Muscle layer of colon (tissue), 2 donors: ENCODE results near the gene ANKMY1.
"Not testable (repeated sequence)": the region's sequence is repeated elsewhere in the genome, so short reads cannot be mapped to it uniquely, and the experiment has no call there.

Source experiments
- H3K27ac ChIP-seq: one replicate; pipeline ENCODE4 v1.7.0; 2013; ENCODE audit warnings: low read depth, mild to moderate bottlenecking, low read length, moderate library complexity
- H3K27me3 ChIP-seq, 2 donors: one replicate each; pipeline ENCODE4 v1.7.0; 2013; ENCODE audit warnings: low read length in 2 of 2, mild to moderate bottlenecking in 2 of 2; ENCODE audit not compliant: insufficient read depth in 2 of 2, control insufficient read depth in 1 of 2
- H3K36me3 ChIP-seq: one replicate; pipeline ENCODE4 v1.7.0; 2013; ENCODE audit warnings: mild to moderate bottlenecking, low read length; ENCODE audit not compliant: insufficient read depth
- H3K4me1 ChIP-seq: one replicate; pipeline ENCODE4 v1.7.0; 2013; ENCODE audit warnings: mild to moderate bottlenecking, low read length; ENCODE audit not compliant: insufficient read depth
- H3K4me3 ChIP-seq, 2 donors: one replicate each; pipeline ENCODE4 v1.7.0; 2013; ENCODE audit warnings: low read length in 2 of 2, low read depth in 1 of 2, mild to moderate bottlenecking in 1 of 2, moderate library complexity in 1 of 2
- H3K9ac ChIP-seq: one replicate; pipeline ENCODE4 v1.7.0; 2013; ENCODE audit warnings: low read length
- H3K9me3 ChIP-seq: one replicate; pipeline ENCODE4 v1.7.0; 2013; ENCODE audit warnings: mild to moderate bottlenecking, low read length
- donor health status: abdominal sarcoma.
- donor health status: Adenocarcinoma of cecum.

ANKMY1 gene

DNA sequence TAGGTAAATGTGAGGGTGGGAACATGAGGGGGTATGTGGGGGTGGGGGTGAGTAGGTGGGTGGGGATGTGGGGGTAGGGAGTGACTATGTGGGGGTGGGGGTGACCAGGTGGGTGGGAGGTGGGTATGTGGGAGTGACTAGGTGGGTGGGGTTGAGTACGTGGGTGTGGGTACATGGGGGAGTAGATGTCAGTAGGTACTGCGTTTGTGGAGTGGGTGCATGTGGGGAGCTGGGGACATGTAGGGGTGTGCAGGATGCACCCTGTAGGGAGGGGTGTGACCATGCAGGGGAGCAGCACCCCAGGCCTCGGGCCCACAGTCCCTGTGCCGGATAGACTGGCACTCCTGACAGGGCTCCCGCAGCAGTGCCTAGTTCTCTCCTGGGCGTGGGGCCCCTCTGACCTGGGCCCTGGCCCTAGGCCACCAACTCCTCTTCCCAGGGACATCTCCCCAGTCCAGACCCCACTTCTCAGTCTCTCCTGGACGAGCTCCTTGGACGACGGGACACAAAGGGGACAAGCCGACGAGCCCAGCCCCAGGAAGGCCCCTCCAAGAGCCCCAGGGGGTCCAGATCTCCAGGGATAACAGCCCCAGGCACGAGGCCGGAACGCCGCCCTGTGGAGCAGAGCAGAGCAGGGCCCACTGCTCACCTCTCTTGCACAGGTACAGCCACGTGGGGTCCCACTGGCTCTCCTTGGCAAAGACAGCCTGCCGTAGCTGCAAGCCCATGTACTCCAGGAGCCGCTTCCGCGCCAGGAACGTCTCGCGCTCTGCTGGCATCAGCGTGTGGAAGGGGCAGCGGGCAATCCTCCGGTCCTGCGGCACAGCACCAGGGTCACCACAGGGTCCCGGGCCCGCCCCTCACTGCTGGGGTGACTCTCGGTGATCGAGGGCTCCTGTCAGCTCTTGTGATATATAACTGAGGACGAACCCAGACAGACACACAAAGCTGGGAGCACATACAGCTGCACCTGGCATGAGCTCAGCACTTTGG lies 58.2 kb downstream of the ANKMY1 start:
- Histone ChIP-seq H3K9me3 (no peaks in the 10 kb centered on the region), H3K36me3 (no peaks in the 10 kb centered on the region), H3K27me3 (no peaks in the 10 kb centered on the region), H3K27ac (no peak overlapping the region), H3K9ac (no peak overlapping the region), H3K4me1 (no peaks in the 10 kb centered on the region), H3K4me3 (no peak overlapping the region)

DNA sequence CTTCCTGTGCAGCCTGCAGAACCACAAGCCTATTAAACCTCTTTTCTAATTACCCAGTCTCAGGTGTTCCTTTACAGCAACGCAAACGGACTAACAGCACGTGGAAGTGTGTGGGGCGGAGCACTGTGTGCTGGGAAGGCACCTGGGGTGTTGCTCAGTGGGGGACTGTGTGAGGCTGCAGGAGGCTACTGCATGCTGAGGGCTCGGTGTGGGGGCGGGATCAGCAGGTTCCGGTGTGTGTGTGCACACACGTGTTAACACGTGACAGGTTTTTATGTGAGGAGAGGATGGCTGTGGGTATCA lies 58.9 kb downstream of the ANKMY1 start:
- Histone ChIP-seq H3K27ac (no peak overlapping the region), H3K9me3 (no peaks in the 10 kb centered on the region), H3K4me1 (no peaks in the 10 kb centered on the region), H3K4me3 (no peak overlapping the region), H3K27me3 (no peaks in the 10 kb centered on the region), H3K9ac (no peak overlapping the region), H3K36me3 (no peaks in the 10 kb centered on the region)

DNA sequence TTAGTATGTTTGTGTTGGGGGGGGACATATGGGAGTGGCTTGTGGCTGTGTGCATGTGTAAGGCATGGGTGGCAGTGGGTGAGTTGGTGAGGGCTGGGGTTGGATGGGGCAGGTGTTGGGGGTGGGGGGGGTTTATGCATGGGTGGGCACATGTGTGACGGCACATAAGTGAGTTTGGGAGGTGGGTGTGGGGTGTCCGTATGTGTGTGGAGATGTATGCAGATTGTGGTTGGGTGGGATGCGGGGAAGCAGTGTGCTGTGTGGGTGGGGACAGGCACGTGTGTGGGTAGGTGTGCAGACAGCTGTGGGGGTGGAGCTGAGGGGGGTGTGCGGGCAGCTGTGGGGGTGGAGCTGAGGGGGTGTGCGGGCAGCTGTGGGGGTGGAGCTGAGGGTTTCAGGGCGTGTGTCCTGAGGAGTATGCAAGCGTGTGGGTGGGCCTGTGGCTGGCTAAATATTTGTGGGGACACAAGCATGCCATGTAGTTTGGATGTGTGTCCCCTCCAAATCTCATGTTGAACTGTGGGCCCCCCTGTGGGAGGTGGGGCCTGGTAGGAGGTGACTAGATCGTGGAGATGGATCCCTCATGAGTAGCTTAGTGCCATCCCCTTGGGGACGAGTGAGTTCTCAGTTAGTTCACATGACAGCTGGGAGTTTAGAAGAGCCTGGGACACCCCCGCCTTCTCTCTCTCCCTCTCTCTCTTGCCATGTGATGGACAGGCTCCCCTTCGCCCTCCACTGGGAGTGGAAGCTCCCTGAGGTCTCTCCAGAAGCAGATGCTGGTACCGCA lies 59.4 kb downstream of the ANKMY1 start:
- Histone ChIP-seq H3K4me1 (no peaks in the 10 kb centered on the region), H3K36me3 (no peaks in the 10 kb centered on the region), H3K9me3 (no peaks in the 10 kb centered on the region), H3K4me3 (no peak overlapping the region), H3K27me3 (no peaks in the 10 kb centered on the region), H3K27ac (no peak overlapping the region), H3K9ac (no peak overlapping the region)

DNA sequence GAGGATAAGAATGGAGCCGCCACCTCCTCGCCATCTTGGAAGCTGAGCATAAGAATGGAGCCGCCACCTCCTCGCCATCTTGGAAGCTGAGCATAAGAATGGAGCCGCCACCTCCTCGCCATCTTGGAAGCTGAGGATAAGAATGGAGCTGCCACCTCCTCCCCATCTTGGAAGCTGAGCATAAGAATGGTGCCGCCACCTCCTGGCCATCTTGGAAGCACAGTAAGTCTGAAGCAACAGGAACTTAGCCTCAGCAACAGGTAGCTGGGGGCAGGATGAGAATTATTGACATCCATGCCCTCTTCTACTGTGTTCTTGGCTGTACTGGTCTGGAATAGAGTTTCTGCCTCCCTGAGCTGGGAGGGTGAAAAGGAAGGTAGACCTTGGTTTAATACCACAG lies 60.7 kb downstream of the ANKMY1 start:
- not testable (repeated sequence) for H3K9ac ChIP-seq, H3K4me3 ChIP-seq, H3K27me3 ChIP-seq, H3K9me3 ChIP-seq, H3K4me1 ChIP-seq, H3K27ac ChIP-seq, H3K36me3 ChIP-seq

DNA sequence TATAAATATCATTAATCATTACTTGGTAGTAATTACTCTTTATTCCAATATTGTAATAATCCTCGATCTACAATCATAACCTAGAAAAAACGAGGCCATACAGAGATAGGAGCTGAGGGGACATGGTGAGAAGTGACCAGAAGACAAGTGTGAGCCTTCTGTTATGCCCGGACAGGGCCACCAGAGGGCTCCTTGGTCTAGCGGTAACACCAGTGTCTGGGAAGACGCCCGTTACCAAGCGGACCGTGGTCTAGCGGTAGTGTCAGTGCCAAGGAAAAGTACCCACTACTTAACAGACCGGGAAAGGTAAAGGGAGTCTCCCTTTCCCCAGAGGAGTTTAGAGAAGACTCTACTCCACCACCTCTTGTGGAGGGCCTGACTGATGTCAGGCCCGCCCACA lies 62.8 kb downstream of the ANKMY1 start:
- not testable (repeated sequence) for H3K9ac ChIP-seq, H3K27me3 ChIP-seq, H3K4me1 ChIP-seq, H3K4me3 ChIP-seq, H3K27ac ChIP-seq, H3K9me3 ChIP-seq, H3K36me3 ChIP-seq

DNA sequence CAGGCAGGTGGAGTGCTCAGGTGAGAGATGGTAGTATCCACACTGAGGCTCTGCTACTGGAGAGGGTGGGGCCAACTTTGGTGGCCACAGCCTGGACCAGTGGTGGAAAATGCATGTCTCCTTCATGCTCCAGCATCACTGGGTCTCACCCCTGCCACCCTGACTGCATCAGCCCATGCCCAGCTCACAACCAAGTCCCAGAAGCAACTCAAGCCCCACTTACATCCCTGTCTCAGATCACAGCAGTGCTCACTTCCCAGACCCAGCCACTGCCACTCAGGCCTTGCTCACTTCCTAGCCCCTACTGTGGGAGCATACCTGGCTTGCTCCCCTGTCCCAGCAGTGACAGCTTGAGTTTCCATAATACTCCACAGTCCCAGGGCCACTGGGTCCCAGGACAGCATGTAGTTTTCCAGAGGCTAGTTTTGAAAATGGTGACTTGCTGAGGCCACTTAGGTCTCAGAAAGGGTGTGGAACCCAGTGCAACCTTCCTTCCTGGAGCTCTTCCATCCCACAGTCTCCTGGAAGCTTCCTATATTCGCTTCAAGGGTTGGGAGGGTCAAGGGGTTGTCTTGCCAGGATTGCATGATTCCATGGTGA lies 63.5 kb downstream of the ANKMY1 start:
- Histone ChIP-seq H3K4me1 (no peaks in the 10 kb centered on the region), H3K36me3 (no peaks in the 10 kb centered on the region), H3K27me3 (no peaks in the 10 kb centered on the region), H3K4me3 (no peak overlapping the region), H3K9ac (no peak overlapping the region), H3K9me3 (peaks cover 6% of the 10 kb centered on the region), H3K27ac (no peak overlapping the region)

DNA sequence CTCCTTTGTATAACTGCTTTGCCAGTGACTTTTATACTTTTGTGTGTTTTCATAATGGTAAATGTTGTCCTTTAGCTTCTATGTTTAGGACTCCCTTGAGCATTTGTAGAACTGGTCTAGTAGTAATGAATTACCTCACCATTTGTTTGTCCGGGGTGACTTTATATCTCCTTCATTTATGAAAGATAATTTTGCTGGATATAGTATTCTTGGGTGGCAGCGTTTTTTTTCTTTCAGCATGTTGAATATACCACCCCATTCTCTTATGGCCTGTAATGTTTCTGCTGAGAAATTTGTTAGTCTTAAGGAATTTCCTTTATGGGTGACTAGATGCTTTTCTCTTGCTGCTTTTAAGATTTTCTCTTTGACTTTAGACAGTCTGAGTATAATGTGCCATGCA lies 66.3 kb downstream of the ANKMY1 start:
- Histone ChIP-seq H3K9ac (no peak overlapping the region), H3K9me3 (peaks cover 13% of the 10 kb centered on the region), H3K36me3 (no peaks in the 10 kb centered on the region), H3K4me3 (no peak overlapping the region), H3K4me1 (no peaks in the 10 kb centered on the region), H3K27ac (no peak overlapping the region), H3K27me3 (no peaks in the 10 kb centered on the region)

DNA sequence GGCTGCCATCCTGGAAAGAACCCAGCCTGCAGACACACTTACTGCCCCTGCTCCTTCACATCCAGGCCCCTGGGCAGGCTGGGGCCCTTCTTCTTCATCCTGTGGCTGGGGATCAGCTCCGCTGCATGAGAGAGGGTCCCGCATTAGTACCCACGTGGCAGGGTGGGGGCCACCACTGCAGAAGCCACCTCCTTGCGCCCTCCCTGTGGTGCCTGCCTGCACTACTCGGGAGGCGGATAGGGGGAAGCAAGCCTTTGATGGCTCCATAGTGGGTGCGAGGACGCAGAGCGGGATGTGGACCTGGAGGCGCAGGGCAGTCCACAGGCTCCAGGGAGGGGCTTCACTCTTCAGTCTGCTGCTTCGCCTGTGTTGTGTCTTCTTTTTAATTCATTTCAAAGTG lies 75.6 kb downstream of the ANKMY1 start:
- Histone ChIP-seq H3K27ac (no peak overlapping the region), H3K4me3 (no peak overlapping the region), H3K4me1 (no peaks in the 10 kb centered on the region), H3K27me3 (no peaks in the 10 kb centered on the region), H3K9me3 (peaks cover 2% of the 10 kb centered on the region), H3K36me3 (no peaks in the 10 kb centered on the region), H3K9ac (no peak overlapping the region)

DNA sequence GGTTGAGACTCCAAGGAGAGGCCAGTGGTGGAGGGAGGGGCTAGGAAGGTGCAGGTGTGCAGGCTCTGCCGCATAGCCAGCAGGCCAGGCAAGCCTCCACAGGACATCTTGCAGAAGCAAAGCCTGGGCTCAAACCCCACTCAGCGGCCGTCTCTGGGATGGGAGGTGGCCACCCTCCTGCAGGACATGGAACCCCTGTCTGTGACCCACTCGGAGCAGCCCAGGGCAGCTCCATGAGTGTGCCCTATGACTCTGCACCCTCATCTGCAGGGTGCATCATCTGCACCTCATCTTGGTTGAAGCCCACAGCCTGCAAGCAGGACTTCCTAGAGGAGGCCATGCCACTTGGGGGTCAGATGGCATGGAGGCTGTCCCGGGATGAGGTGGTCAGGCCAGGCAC lies 76.1 kb downstream of the ANKMY1 start:
- H3K9me3 ChIP-seq: no peaks in the 10 kb centered on the region
- H3K36me3 ChIP-seq: no peaks in the 10 kb centered on the region

DNA sequence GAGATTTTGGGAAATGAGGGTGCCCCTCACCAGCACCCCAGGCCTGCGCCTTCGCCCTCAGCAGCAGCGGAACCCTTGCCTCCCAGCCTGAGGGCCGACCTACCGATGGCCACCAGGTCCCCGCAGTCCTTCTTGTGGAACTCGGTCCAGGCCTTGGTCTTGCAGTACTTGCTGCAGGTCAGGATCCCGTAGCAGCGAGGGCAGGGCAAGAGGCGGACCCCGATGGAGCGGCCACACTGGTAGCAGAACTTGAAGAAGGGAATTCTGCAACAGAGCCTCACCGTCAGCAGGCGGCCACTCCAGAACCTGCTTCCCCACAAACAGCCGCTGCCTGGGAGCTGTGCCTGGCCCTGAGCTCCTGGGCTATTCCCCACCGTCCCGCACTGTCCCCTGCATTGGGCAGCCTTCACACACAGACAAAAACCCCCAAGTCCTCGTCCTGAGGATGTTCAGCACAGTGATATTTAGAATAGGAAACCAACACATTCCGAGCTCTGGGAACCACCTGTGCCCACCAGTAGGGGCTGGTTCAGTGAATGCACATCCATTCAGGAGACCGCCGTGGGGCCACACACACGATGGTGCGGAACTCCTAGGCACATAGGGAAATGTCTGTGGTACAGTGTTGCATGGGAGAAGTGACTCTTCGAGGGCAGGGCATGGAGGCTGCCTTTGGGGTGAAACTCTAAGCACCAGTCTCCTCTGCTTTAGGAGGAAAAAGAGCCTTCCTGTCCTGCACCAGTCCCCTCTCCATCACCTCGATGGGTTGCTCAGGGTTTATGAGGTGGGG lies 76.8 kb downstream of the ANKMY1 start:
- Histone ChIP-seq H3K9me3 (no peaks in the 10 kb centered on the region), H3K27ac (no peak overlapping the region), H3K36me3 (no peaks in the 10 kb centered on the region), H3K9ac (no peak overlapping the region), H3K4me3 (no peak overlapping the region), H3K27me3 (no peaks in the 10 kb centered on the region), H3K4me1 (no peaks in the 10 kb centered on the region)

More for the DNA sequence above, 76.1 kb downstream of the ANKMY1 start:
- H3K27ac ChIP-seq: no peak overlapping the region
- no peaks in the 10 kb centered on the region for H3K27me3 ChIP-seq
- no peaks in the 10 kb centered on the region for H3K4me1 ChIP-seq
- no peak overlapping the region for H3K4me3 ChIP-seq
- no peak overlapping the region for H3K9ac ChIP-seq

DNA sequence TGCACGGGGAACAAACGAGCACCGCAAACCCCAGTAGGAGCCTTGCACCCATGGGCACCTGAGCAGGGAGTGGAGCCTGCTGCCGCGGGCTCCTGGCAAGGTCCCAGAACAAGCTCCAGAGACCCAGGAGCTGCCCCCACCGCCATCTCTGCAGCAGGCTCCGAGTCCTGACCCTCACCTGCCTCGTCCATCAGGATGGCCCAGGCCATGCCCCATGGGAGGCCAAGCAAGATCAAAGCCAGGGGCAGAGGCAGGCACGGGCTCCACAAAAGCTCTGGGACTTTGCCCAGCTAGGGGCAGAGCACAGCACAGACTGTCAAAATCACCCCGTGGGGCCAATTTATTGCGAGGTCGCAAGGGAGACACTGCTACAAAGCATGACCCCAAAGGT lies 78.7 kb downstream of the ANKMY1 start:
- H3K9ac ChIP-seq: no peak overlapping the region
- no peaks in the 10 kb centered on the region for H3K27me3 ChIP-seq
- no peaks in the 10 kb centered on the region for H3K4me1 ChIP-seq
- no peak overlapping the region for H3K27ac ChIP-seq
- H3K9me3 ChIP-seq: no peaks in the 10 kb centered on the region
- no peaks in the 10 kb centered on the region for H3K36me3 ChIP-seq
- no peak overlapping the region for H3K4me3 ChIP-seq
